ENCODE data around the gene EGFR.
"Not testable (repeated sequence)": the region's sequence is repeated elsewhere in the genome, so short reads cannot be mapped to it uniquely, and the experiment has no call there.

EGFR gene

GRCh38 chr7:55148571-55148970 is 129.8 kb downstream of the EGFR start:
- no peak for DNase-seq (ENCODE audit: low spot score)

GRCh38 chr7:55149001-55149400 is 130.2 kb downstream of the EGFR start:
- DNase-seq (ENCODE audit: low spot score): no peak

GRCh38 chr7:55150166-55150565 is 131.3 kb downstream of the EGFR start:
- DNase-seq (ENCODE audit: low spot score): no peak

GRCh38 chr7:55150709-55151451 is 132.1 kb downstream of the EGFR start:
- no peak for DNase-seq (ENCODE audit: low spot score)

GRCh38 chr7:55152516-55152915 is 133.7 kb downstream of the EGFR start:
- no peak for DNase-seq (ENCODE audit: low spot score)

- no peak for DNase-seq (ENCODE audit: low spot score)
Observed at GRCh38 chr7:55154096-55154495, 135.3 kb downstream of the EGFR start.

GRCh38 chr7:55155351-55156117 is 136.7 kb downstream of the EGFR start:
- no peak for DNase-seq (ENCODE audit: low spot score)

- no peak for DNase-seq (ENCODE audit: low spot score)
Observed at GRCh38 chr7:55156919-55157763, 138.3 kb downstream of the EGFR start.

- no peak for DNase-seq (ENCODE audit: low spot score)
Observed at GRCh38 chr7:55157764-55158105, 138.9 kb downstream of the EGFR start.

- DNase-seq (ENCODE audit: low spot score): no peak
Observed at GRCh38 chr7:55158541-55159382, 139.9 kb downstream of the EGFR start.

- no peak for DNase-seq (ENCODE audit: low spot score)
Observed at GRCh38 chr7:55160539-55160938, 141.7 kb downstream of the EGFR start.

- DNase-seq (ENCODE audit: low spot score): no peak
Observed at GRCh38 chr7:55161154-55161687, 142.4 kb downstream of the EGFR start.

- no peak for DNase-seq (ENCODE audit: low spot score)
Observed at GRCh38 chr7:55162476-55162875, 143.7 kb downstream of the EGFR start.

- no peak for DNase-seq (ENCODE audit: low spot score)
Observed at GRCh38 chr7:55163733-55164132, 144.9 kb downstream of the EGFR start.

GRCh38 chr7:55164527-55164926 is 145.7 kb downstream of the EGFR start:
- DNase-seq (ENCODE audit: low spot score): no peak

- DNase-seq (ENCODE audit: low spot score): no peak
Observed at GRCh38 chr7:55165176-55165861, 146.5 kb downstream of the EGFR start.

GRCh38 chr7:55167296-55167695 is 148.5 kb downstream of the EGFR start:
- not testable (repeated sequence) for DNase-seq (ENCODE audit: low spot score)

- DNase-seq (ENCODE audit: low spot score): no peak
Observed at GRCh38 chr7:55170335-55171069, 151.7 kb downstream of the EGFR start.

- no peak for DNase-seq (ENCODE audit: low spot score)
Observed at GRCh38 chr7:55171157-55171556, 152.3 kb downstream of the EGFR start.

- no peak for DNase-seq (ENCODE audit: low spot score)
Observed at GRCh38 chr7:55172161-55172560, 153.3 kb downstream of the EGFR start.
